ENCODE data around the gene BLCAP.
"Not testable (repeated sequence)": the region's sequence is repeated elsewhere in the genome, so short reads cannot be mapped to it uniquely, and the experiment has no call there.

BLCAP gene

DNA sequence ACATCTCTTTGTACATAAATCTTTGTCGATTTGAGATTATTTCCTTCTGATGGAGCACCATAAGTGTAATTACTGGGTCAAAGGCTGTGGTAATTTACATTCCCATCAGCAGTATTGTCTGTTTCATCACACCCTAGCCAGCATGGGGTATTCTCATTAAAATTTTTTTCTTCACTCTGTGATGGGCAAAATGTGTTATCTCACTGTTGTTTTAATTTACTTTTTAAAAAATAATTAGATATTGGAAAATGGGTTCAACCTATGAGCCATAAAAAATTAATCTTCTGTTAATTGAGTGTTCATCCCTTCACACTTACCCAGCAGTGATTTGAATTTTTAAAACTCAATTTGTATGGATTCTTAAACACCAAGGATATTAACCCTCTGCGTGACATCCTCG lies 50.6 kb downstream of the BLCAP start:
- DNase-seq, result no peak

GRCh38 chr20:37475252-37475651 lies 52.4 kb downstream of the BLCAP start:
- no peak for DNase-seq

DNA sequence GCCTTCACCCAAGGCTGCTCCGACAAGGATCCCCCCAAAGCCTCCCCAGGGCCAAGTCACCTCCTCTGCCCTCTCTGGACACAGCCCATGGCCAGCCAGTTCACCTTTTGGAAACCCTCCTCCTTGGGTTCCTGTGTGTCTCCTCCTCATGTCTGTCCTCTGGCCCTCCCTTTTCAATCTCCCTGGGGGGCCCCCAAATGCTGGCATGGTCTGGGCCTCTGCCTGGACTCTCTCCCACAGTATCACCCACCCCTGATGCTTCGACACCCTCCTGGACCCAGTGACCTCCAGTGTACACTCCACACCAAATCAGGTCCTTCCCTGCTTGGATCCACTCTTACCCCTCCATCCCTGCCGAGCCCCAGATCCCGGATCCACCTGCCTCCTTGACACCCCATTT lies 53.3 kb downstream of the BLCAP start:
- no peak for DNase-seq

GRCh38 chr20:37473249-37474000 lies 54.3 kb downstream of the BLCAP start:
- DNase-seq, result no peak

DNA sequence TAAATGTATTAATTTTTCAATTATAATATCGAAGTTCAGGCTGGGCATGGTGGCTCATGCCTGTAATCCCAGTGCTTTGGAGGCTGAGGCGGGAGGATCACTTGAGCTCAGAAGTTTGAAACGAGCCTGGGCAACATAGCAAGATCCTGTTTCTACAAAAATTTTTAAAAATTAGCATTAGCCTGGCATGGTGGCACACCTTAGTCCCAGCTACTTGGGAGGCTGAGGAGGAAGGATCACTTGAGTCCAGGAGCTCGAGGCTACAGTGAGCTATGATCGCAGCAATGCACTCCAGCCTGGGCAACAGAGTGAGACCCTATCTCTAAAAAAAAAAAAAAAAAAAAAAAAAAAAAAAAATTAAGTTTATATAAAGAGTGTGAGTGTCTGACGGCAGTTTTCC lies 55.2 kb downstream of the BLCAP start:
- not testable (repeated sequence) for DNase-seq

DNA sequence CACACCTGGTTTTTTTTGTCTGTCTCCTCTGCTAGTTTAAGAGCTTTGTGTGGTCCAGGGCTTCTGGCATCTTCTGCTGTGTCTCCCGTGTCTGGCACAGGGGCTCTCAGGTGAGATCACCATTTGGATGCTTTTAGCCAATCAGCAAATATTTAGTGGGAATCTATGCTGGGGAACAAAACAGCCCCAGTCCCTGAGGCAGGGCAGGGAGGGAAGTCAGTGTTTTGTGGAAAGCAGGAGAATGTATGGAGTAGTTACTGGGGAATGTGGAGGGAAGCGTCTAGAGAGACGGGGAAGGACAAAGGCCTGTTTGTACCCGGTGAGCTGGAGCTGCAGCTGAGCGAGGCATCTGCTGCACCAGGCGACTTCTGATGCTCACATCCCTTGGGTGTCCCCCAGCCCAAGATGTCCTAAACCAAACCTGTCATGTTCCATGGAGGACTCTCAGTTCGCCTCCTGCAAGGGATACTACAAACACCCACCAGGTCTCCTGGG lies 55.9 kb downstream of the BLCAP start:
- no peak for DNase-seq

GRCh38 chr20:37470190-37470589 lies 57.5 kb downstream of the BLCAP start:
- DNase-seq, result not testable (repeated sequence)

GRCh38 chr20:37469531-37469930 lies 58.1 kb downstream of the BLCAP start:
- DNase-seq, result no peak

GRCh38 chr20:37468886-37469285 lies 58.8 kb downstream of the BLCAP start:
- DNase-seq, result no peak
